ENCODE results near the gene WDR18.

The WDR18 gene

GRCh38 chr19:993831-994393, 9.8 kb downstream of the WDR18 start:
- DNase-seq: no peak

GRCh38 chr19:994516-994915, 10.4 kb downstream of the WDR18 start:
- no peak for DNase-seq

GRCh38 chr19:995051-995827, 11.1 kb downstream of the WDR18 start:
- no peak for DNase-seq

DNA sequence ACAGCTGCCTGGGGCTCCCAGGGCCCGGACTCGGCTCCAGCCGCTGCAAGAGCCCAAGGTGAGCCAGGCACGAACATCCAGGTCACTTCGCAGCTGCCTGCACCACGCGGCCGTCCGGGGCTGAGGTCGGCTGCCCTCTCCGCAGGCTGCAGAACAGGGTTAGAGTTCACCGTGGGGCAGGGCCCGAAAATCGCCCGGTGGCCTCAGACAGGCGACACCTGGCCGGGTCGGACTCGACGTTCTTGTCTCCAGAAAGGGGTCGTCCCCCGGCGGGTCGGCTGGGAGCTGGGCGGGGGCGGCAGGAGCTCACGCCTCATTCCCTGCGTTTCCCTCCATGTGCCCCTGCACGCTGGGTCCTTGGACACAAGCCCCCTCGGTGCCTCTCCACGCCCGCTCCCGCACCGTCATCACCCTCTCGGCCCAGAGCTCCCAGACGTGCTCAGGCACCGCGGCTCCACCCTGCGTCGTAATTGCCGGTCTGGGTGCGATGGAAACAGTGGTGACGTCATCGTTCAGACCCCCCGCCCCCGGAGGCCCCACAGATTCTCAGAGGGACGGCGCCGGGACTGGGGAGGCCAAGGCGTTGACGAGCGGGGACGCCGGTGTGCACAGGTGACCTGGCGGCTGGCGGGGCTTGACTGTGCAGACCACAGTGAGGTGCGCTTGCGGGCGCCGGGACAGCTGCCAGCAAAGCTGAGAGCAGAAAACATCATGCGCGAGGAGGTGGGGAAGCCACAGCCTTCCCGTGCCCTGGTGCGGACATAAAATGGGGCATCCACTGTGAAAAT, 12.1 kb downstream of the WDR18 start:
- DNase-seq: peak; percentile 88

- DNase-seq: no peak
Measured at GRCh38 chr19:998064-998463, 13.9 kb downstream of the WDR18 start.

GRCh38 chr19:999379-999719, 15.2 kb downstream of the WDR18 start:
- no peak for DNase-seq

DNA sequence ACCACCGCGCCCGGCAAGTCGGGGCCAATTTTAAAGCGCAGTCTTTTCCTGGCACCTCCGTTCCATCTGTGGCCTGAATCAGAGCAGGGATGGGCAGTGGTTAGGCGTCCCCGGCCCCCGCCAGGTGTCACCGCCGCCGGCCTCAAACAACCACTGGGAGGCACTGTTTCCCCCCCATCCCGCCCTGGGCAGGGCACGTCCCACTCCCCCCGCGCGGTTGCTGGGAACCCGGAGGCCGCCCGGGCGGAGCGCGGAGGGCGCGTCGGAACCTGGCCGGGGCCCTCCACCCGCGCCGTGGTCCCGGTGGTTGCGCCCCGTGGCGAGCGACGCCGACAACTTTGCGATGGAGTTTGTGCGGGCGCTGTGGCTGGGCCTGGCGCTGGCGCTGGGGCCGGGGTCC, 15.9 kb downstream of the WDR18 start, which contains the start of gene GRIN3B:
TSS of gene GRIN3B (plus strand) at position 325 of the 400 bp plus-strand sequence. CDS start at position 344, 19 bp downstream.
- peak; percentile 71 for DNase-seq

- no peak for DNase-seq
Measured at GRCh38 chr19:1000591-1001537, 16.7 kb downstream of the WDR18 start.

GRCh38 chr19:1001538-1002166, 17.5 kb downstream of the WDR18 start:
- DNase-seq: peak; percentile 73

- DNase-seq: no peak
Measured at GRCh38 chr19:1002600-1002999, 18.5 kb downstream of the WDR18 start.

DNA sequence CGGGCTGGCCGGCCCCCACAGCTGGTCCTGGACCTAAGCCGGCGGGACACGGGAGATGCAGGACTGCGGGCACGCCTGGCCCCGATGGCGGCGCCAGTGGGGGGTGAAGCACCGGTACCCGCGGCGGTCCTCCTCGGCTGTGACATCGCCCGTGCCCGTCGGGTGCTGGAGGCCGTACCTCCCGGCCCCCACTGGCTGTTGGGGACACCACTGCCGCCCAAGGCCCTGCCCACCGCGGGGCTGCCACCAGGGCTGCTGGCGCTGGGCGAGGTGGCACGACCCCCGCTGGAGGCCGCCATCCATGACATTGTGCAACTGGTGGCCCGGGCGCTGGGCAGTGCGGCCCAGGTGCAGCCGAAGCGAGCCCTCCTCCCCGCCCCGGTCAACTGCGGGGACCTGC, 19.1 kb downstream of the WDR18 start:
- no peak for DNase-seq

GRCh38 chr19:1004204-1004802, 20.2 kb downstream of the WDR18 start:
- no peak for DNase-seq

- DNase-seq: no peak
Measured at GRCh38 chr19:1004803-1005664, 20.9 kb downstream of the WDR18 start.

DNA sequence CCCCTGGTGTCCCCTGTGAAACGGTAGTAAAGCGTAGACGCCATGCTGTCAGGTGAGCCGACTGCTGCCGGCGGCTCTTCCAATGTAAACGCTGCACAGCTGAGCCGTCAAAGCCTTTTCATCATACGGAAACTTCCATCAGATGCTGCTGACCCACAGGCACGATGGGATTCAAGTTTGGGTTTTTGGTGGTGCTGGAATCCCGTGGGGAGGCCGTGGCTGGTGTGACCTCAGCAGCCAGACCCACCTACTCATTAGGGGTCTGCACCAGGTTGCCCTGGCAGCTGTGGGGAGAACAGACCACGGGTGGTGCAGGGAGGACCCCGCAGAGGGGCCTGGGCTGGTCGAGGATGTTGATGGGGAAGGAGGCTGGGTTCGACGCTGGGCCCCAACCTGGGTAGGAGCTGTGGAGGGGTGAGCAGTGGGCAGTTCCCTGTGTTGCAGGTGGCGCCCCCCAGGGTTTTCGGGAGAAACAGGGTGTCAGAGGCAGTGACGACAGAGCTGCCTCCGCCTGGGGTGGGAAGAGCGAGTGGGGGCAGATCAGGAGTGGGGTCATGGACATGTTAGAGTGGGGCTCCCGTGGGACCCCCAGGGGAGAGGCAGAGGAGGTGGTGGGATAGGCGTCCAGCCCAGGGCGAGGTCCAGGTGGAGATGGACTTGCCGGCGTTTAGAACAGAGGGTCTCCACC, 22.7 kb downstream of the WDR18 start:
- DNase-seq: no peak

- no peak for DNase-seq
Measured at GRCh38 chr19:1007399-1008251, 23.5 kb downstream of the WDR18 start.

GRCh38 chr19:1008268-1009040, 24.3 kb downstream of the WDR18 start:
- DNase-seq: no peak

- no peak for DNase-seq
Measured at GRCh38 chr19:1009041-1009980, 25.2 kb downstream of the WDR18 start.
